GM21717 (cell line): ENCODE data around the gene CAPZB.

Source experiments
- ATAC-seq: cut with Tn5 transposase; IDR thresholded peaks from one replicate; pipeline ENCODE4 v1.9.1; 2021; ENCODE audit warnings: mild to moderate bottlenecking, moderate library complexity; ENCODE audit not compliant: unreplicated experiment

Gene CAPZB

DNA sequence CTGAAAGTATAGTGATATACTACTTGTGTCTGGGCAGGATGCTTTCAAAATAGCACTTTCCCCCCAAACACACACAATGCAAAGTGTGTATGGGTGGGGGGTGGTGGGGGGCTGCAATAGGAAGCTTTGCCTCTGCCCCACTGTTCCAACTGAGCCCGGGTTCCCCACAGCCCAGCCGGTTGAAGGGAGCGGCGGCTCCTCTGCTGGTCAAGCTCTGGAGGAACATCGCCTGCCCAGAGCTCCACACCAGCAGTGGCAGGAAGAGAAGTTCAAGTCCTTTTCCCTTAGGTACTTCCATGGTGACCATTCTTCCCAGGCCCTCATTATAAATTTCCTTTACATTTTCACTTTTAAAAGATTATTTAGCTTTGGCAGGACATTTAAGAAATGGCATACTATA is 74.9 kb downstream of the CAPZB start:
- no peak for ATAC-seq

DNA sequence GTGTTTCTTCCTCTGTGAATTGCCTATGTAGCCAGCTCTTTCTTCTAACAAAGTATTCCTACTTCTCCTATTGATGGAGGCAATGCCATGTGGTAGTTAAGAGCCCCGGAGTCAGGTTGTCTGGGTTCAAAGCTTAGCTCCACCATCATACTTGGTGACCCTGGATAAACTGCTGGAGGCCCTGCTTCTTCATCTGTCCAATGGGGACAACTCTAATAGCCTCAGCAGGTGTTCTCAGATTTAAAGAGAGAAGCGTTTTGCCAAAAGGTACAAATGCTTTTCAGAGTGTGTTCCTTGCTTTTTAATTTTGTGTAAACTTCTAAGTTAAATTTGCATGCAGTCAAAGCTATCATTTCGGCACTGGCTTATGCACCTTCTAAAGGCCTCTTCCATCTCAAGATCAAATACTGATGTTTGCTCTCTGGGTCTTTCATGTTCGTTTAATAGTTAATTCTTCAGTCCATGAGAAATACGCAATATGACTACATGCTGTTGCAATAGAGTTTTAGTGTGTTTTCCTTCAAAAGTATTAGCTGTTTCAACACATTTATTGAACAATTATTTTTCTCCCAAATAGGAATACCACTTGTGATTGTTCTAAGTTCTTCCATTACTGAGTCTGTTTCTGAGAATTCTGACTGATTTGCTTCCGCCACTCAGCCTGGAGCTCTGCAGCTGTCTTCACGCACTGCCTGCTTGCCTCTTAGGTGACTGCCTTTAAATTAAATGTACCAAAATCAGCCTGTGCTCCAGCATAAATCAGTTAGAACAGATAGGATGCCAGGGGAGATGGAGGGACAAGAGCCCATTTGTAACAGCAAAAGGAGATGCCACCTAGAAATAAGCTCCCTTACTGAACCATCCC is 75.6 kb downstream of the CAPZB start:
- ATAC-seq = no peak

DNA sequence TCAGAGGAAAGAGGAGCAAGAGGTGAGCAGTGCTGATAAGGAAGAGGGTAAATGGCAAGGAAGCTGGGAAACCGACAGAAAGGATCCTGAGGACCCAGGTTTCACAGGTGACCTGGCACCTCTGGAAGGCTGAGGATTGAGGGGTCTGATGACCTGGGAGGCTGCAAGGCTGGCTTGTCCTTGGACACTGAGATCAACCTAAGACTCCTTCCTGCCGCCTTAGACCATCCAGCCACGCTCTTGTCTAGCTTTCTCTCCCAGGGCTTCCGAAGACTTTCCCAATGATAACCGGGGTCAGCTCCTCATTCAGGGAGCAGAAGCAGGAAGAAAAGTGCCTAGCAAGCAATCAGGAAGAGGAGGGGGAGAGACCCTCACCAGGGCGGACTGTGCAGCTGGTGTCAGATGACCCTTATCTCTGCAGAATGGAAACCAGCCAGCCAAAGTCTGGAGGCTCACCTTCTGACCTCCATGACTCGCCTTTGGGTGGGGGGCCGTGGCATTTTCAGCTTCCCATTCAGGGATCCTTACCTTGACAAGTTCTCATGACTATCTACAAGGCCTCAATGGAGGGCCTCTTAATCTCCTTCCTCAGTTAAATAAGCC is 77.7 kb downstream of the CAPZB start:
- no peak for ATAC-seq

DNA sequence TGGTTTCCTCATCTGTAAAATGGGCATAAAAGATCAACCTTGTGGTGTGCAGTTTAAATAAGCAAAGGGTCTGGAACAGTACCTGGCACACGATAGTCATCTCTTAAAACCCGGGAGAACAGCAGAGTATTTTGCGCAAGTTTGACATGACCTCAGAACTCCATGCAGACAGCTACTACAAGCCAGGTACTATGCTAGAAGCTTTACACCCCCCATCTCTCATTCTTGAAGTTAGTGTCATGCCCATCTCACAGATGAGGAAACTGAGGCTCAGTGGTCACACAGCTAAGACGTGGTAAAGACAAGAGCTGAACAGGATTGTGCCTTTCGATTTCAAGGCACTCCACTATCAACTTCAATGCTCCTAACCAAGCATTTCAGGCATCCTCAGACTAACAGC is 78.7 kb downstream of the CAPZB start:
- ATAC-seq = no peak

DNA sequence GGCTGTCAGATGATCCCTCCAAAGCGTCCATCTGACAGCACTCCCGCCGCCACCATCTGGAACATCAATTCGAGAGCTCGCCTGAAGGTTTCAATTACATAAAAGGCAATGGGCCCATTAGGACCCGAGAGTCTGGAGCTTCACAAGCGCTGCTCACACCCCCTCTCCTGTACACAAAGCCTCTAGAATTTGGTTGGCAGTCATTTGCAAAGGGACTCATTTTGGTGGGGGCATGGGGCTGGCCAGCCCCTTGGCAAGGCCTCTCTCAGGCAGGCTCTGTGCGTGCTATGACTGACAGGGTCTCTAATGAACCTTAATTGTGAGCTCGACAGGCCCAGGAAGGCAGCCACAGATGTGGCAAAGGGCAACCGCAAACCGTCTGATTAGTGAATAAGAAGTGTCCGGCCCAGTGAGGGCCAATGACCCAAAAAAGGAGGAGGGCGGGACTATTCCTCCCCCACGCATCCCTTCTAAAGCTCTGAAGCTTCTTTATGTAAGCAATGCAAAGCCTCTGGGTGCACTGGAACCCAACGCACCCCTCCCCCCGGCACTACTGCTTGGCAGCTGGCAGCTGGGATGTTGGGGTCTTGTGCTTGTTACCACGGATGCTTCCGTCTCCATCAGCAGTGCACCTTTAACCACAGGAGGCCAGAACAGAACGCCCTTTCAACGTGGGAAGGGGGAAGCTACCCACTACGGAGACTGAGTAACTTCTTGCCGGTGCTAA is 79.4 kb downstream of the CAPZB start:
- ATAC-seq = no peak

DNA sequence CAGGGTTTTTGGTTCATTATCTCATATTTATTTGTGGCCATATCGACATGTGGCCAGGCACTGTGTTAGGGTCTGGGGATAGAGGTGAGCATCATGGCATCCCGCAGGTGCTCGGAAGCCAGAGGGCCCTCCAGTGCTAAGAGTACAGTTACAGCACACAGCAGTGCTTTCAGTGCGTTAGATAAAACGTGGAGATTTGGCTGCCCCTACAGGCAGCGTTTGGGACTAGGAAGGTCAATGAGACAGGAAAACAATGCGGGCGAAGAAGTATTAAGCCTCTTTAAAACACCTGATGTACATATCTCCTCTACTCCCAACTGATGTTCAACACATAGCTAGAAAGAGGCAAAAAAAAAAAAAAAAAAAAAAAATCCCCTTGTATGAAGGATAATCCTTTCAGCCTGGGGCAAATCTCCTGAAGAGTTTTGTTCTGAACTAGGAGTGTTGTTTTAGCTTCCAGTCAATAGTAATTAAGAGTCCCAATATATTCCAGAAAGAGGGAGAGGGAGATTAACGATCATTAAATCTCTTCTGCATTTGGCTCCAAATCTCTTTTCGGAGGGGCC is 80.1 kb downstream of the CAPZB start:
- no peak for ATAC-seq

DNA sequence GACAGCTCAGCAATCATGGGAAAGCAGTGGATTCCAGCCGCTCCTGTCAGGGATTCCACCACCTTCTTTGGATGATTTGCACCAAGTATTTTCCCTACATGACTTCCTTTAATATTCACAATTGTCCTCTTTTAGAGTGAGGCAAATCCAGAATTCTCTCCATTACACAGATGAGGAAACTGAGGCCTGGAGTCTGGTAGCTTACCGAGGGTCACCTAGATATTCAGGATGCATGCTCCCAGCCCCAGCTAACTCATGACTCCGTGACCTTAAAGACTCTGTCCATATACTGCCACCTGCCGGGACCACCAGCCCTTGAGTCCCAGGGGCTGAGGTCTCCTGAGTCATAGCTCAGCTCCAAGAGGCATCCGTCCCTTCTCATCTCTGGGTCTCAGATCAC is 80.6 kb downstream of the CAPZB start:
- no peak for ATAC-seq

DNA sequence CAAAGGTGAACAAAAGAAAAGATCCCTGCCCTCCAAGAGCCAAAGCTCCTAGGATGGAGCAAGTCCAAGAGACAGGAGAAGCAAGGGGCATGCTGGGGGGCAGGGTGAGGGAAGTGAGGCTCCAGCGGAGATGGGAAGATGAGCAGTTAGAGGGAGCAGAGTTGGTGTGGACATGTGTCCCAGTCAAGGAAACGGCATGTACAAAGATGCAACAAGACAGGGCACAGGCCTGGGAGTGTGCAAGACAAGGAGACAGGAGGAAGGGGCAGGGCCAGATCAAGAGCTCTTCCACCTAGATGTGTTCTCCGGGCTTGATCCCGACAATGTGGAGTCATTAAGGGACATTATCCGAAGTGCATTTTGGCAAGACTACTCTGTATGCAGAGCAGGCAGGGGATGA is 82.1 kb downstream of the CAPZB start:
- ATAC-seq = no peak

DNA sequence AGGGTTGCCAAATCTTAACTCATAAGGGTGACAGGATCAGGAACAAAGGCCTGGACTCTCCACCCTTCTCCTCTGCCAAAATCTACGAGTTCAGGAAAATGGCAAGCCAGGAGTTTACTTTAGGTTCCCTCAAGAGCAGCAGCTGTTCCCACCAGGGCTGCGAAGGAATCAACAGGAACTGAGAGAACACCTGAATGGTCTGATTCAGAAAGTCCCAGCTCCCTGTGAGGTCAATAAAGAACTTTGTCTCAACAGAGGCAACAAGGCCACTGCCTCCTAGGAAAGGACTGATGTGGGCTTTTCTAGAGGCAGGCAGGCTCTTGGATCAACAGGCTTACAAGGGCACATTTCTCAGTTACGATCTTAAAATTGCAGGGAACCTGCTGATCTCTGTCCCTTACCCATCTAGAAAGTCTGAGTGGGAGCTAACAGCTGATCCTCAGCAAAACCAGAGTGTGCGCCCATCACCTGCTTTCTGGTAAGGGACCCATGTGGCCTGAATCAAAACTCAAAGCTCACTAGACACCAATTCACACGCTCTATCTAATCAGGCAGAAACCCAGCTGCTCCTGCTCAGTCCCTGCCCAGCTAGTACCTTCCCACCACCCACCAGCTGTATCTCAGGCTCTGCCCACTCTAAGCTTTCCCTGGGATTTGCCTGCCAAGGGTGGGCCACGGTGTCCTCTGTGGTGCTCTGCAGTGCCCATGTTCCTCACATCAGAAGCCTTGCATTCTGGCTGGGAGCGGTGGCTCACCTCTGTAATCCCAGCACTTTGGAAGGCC is 83.1 kb downstream of the CAPZB start:
- no peak for ATAC-seq

DNA sequence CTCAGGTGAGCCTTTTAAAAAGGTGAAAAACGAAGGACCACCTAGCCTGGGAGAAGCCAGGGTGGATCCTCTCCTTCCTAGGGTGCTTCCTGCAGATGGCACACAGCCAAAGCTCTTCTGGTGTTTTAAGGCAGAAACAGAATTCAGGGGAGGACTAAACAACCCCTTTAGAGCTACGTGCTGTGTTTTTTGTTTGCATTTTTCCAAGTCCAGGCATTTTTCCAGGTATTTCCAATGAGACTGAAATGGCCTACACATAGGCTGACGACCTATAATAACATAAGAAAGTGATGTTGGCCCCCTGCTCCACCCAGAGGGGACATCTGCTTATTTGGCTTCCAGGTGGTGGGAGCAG is 83.8 kb downstream of the CAPZB start:
- no peak for ATAC-seq

DNA sequence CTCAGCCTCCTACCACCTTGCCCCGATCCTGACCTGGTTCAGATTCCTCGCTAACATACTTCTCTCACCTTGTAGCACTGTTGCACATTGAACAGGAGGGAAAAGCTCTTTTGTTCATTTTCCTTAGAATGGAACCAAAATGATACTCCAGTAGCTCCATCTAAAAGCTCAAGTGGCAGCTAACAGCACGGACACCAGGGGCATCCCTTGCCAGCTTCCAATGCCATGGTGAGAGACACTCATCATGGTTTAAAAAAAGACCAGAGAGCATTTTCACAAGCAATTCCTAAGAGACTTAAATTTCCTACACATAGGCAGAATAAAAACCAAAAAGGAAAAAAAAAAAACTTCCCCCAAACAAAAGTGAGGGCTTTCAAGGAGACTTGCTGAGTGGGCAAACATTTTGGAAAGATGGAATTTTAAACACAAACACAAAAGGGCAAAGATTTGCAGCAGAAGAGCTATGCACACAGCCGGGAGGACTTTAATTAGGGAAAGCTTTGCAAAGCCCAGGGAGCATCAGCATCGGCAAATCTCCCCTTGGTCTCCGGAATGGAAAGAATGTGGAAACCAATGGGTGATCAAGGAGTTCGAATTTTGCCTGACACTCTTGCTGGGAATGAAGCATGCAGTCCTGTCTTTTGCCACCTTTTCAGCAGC is 84.3 kb downstream of the CAPZB start:
- no peak for ATAC-seq

DNA sequence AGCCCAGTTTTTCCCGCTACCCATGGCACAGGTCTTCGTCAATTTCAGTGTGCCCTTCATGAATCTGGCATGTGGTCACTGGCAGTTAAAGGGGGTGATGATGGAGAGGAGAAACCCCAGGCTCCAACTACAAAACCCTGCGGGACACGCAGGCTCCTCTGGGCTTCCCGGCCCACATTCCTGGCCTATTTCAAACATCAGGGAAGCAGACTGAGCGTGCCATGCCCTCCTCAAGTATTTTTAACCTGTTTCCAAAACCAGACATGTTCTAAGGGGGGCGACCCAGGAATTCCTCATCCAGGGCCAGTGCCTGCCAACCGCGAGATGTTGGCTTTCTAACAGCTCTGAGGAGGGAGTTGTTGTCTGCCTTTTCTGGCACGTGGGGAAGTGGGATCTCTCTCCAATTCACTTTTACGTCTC is 85.1 kb downstream of the CAPZB start:
- no peak for ATAC-seq

DNA sequence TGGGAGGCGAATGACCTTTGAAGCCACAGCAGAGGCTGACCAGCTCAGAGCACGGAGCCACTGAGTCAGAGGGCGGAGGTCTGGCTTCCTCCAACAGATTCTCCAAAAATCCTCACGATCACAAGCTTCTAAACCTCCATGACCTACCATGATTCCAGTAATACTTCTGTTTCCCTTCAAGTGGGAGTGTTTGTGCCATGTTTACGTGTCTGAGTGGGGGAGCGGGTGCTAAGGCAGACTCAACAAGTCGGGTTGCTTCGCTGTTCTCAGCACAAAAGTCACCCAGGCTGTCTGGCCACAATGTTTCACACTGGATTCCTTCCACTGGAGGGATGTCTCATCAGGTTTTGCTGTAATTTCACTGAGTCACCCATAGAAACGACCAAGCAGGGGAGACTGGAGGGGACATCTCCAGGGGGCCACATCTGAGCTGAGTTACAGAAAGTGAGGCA is 87.0 kb downstream of the CAPZB start:
- ATAC-seq = no peak

DNA sequence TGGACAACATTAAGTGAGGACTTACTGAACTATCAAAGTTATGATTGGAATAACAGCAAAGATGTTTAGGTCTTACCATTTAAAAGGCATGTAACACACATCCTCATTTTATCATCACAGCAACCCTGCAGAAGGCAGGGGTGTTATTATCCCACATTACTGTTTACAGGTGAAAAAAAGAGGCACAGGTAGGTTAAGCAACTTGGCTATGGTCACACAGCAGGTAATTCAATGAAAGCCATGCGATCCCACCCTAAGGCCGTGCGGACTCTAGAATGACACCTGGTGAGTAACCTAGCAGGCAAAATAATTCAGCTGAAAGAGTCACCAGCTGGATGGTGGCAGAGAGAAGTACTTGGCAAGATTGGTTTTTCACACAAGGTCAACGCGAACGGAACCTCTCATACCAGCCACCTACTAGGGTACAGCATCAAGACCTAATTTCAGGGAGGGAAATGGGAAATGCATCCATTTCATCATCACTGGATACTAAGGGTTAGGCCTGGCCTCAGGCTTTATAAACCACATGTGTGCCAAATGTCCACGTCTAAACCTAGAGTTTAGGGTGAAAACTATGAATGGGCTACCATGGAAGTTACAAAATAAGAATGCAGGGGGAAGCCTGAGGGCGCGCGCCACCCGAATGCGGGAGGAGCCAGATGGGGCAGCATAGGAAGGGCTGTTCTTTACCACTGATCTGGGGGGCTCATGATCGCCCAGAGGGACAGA is 88.0 kb downstream of the CAPZB start:
- ATAC-seq = no peak

DNA sequence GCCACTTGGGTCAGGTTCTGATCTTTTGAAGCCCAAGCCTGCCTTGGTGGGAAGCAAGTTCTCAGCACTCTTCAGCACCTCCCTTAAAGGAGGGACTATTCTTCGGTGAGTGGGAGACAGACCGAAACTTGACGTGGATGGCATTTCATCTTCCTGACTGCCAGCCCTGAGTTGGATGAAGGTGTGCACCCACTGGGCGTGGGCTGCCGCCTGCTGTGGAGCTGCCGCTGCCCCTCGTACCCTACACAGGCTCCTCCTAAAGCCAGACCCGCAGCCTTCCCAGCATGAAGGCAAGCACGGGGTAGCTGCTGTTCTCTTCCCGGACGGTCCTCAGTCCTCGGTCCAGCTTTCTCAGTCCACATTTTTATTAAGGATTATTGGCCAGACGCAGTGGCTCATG is 89.1 kb downstream of the CAPZB start:
- ATAC-seq = no peak

DNA sequence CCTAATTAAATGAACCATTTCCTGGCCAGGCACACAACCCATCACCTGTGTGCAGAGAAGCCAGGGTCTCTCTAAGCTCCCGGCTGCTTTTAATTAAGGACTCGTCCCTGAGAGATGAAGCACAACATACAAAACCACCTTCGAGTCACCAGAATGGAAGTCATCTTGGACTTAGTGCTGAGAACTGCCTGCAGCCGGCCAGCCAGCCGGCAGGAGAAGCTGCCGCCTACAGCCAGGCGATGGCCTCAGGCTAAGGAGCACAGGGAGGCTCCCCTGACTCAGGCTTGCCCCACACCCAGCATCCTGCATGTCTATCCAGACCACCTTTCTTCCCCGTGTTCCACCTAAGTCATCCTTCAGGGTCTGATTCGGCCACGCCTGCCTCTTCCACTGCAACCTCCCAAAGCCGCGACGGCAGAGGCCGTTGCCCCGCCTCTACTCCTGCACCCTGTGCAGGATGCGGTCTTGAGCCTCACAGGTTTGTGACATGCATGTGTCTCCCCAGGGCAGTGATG is 89.6 kb downstream of the CAPZB start:
- ATAC-seq = no peak

DNA sequence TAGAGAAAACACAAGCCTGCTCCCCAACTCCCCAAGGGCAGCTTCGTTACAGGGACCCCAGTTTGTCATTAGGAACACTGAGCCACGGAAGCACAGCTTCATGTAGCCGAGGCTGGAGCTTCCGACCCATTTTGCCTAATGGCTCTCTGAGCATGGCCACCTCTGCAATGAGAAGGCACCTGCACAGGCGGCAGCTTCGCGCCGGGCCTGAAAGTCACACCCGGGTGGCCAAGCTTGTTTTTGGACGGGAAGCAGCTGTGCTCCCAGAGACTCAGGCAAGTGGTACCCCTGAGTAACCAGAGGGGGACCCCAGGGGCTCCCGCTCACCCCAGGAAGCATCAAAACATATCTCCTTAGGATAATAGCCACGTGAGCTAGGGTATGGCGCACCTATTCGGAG is 92.3 kb downstream of the CAPZB start:
- ATAC-seq = no peak

DNA sequence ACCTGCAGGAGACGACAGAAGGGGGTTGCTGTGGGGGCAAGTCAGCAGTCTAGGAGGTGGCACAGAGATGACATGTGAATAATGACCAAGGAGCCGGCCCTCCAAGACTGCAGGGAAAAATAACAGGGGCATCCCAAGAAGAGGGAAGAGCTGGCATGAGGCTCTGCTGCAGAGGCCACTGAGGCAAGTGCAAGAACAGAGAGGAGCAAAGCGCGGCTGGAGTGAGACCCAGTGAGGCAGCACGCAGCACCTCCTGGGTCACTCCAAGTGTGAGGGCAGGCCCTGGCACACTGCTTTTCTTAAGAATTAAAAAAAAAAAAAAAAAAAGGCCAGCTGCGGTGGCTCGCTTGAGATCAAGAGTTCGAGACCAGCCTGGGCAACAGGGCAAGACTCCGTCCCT is 93.1 kb downstream of the CAPZB start:
- no peak for ATAC-seq

DNA sequence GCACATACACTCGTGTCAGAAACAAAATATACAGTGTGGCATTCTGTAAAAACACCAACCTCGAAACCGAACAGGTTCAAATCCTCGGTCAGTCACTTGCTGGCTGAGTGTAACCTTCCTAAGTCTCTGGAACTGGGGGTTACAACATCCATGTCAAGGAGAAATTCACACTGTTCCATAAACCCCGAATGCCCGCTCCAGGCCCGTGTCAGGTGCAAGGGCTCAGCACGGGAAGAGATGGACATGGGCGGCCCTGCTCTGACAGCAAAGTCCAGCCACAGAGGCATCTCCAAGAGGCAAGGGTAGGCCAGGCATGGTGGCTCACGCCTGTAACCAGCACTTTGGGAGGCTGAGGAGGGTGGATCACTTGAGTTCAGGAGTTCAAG is 93.8 kb downstream of the CAPZB start:
- no peak for ATAC-seq
